A673 (cell line): Measurements from ENCODE around the gene ANKRD44. TPM values are rescaled to one million over a fixed set of nuclear protein-coding genes. Genes with fewer than 3 reads are reported as not detected.

Experiments used
- BruUV-seq: library from RNA; stranded (reverse); fragments of 400-500 nt; replicated peaks from 2 replicates; lab custom pipeline; 2021; lab: Mats Ljungman, UMichigan
- CTCF ChIA-PET: fragments of 300-600 bp; sonication (Branson Sonifier 250); formaldehyde crosslinking; loops from one replicate; lab custom pipeline; 2022; ENCODE audit warnings: antibody characterized with exemption; lab: Charles Lee
- POLR2A ChIA-PET: fragments of 300-600 bp; sonication (Branson Sonifier 250); formaldehyde crosslinking; loops from one replicate; lab custom pipeline; 2022; ENCODE audit warnings: antibody characterized with exemption; ENCODE audit not compliant: low non-redundant PET; lab: Charles Lee
- DNase-seq: peaks from one replicate; pipeline ENCODE4 v3.0.0-alpha.2; 2015; ENCODE audit warnings: low spot score
- H3K27ac ChIP-seq: fragments of 200-600 bp; sonication (generic); 2 replicates; pipeline ENCODE4 v1.5.1; 2016; ENCODE audit warnings: mixed run types, low read depth, mild to moderate bottlenecking, mixed read lengths, antibody characterized with exemption, low read length; ENCODE audit not compliant: poor library complexity, severe bottlenecking
- H3K27me3 ChIP-seq: fragments of 200-600 bp; sonication (generic); replicated peaks from 2 replicates; pipeline ENCODE4 v1.6.1; 2017; ENCODE audit warnings: mixed run types, low read depth, mild to moderate bottlenecking, mixed read lengths, antibody characterized with exemption, low read length; ENCODE audit not compliant: insufficient read depth, poor library complexity
- H3K36me3 ChIP-seq: fragments of 200-600 bp; sonication (generic); 2 replicates; pipeline ENCODE4 v1.6.1; 2016; ENCODE audit warnings: mixed run types, mild to moderate bottlenecking, mixed read lengths, antibody characterized with exemption, low read length; ENCODE audit not compliant: insufficient read depth, poor library complexity, severe bottlenecking
- H3K4me1 ChIP-seq: fragments of 200-600 bp; sonication (generic); 2 replicates; pipeline ENCODE4 v1.6.1; 2017; ENCODE audit warnings: mixed run types, mild to moderate bottlenecking, mixed read lengths, antibody characterized with exemption, low read length; ENCODE audit not compliant: insufficient read depth, poor library complexity, severe bottlenecking
- H3K4me3 ChIP-seq: fragments of 200-600 bp; sonication (generic); 2 replicates; pipeline ENCODE4 v1.5.1; 2016; ENCODE audit warnings: low read depth, mixed run types, mild to moderate bottlenecking, mixed read lengths, low read length; ENCODE audit not compliant: poor library complexity, severe bottlenecking
- H3K9me3 ChIP-seq: fragments of 200-600 bp; sonication (generic); 2 replicates; pipeline ENCODE4 v1.6.1; 2016; ENCODE audit warnings: mixed run types, low read depth, mild to moderate bottlenecking, mixed read lengths, antibody characterized with exemption, low read length; ENCODE audit not compliant: poor library complexity, severe bottlenecking
- EZH2 ChIP-seq: fragments of 200-600 bp; sonication (generic); IDR thresholded peaks from 2 replicates; pipeline ENCODE4 v1.6.1; 2017; ENCODE audit warnings: borderline replicate concordance, low read depth, mild to moderate bottlenecking, mixed read lengths, antibody characterized with exemption, low read length; ENCODE audit not compliant: poor library complexity, severe bottlenecking
- intact Hi-C: fragments of 100-400 bp; cut with micrococcal nuclease; formaldehyde crosslinking; loops from one replicate; pipeline ENCODE4 v1.10.0; 2022; ENCODE audit not compliant: unreplicated experiment
- total RNA-seq: library from RNA; stranded (reverse); gene quantifications from 2 replicates; pipeline ENCODE4 v1.2.3, GENCODE V29; 2021
- TF ChIP-seq, protein P1 (sequence below): fragments of 300-800, 200-600 bp; sonication (generic); conservative IDR thresholded peaks from 2 replicates; pipeline ENCODE4 v1.5.1; 2017; ENCODE audit warnings: low read depth, mild to moderate bottlenecking, antibody characterized with exemption, low read length, moderate library complexity, mixed read lengths

ANKRD44 gene
- total RNA-seq, 1 experiment from 2014 or later, result 17.0 TPM

DNA sequence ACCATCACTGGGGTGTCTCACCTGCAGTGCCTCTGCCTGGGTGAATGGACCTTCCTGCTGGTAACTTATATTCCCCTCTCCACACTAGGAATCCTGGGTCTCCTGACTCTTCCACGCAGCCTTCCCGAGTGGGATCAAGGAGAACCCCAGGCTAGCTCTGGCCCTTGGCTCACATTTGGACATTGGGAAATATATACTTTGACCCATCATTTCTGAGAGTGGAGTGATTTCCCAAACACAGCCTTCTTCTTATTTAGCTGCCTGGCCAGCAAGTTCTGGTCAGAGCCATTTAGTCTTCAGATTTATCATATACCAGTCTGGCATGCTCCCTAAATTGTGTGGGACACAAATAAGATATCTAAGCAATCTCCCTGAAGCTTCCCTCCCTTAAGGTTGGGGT is 237.3 kb downstream of the ANKRD44 start:
- ChIA-PET CTCF (no interaction called here), POLR2A (no interaction called here)
- Histone ChIP-seq H3K27ac (peak overlapping the region; percentile 98), H3K9me3 (no peaks in the 10 kb centered on the region), H3K4me3 (no peak overlapping the region), H3K4me1 (peaks cover 64% of the 10 kb centered on the region), H3K36me3 (peaks cover 8% of the 10 kb centered on the region), H3K27me3 (no peaks in the 10 kb centered on the region)
- BruUV-seq, result no TSS peak
- DNase-seq, result no peak
- intact Hi-C loops, result no loop called here
- TF ChIP-seq EZH2, result no peak
- TF ChIP-seq, protein P1, sequence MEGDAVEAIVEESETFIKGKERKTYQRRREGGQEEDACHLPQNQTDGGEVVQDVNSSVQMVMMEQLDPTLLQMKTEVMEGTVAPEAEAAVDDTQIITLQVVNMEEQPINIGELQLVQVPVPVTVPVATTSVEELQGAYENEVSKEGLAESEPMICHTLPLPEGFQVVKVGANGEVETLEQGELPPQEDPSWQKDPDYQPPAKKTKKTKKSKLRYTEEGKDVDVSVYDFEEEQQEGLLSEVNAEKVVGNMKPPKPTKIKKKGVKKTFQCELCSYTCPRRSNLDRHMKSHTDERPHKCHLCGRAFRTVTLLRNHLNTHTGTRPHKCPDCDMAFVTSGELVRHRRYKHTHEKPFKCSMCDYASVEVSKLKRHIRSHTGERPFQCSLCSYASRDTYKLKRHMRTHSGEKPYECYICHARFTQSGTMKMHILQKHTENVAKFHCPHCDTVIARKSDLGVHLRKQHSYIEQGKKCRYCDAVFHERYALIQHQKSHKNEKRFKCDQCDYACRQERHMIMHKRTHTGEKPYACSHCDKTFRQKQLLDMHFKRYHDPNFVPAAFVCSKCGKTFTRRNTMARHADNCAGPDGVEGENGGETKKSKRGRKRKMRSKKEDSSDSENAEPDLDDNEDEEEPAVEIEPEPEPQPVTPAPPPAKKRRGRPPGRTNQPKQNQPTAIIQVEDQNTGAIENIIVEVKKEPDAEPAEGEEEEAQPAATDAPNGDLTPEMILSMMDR, result no peak

DNA sequence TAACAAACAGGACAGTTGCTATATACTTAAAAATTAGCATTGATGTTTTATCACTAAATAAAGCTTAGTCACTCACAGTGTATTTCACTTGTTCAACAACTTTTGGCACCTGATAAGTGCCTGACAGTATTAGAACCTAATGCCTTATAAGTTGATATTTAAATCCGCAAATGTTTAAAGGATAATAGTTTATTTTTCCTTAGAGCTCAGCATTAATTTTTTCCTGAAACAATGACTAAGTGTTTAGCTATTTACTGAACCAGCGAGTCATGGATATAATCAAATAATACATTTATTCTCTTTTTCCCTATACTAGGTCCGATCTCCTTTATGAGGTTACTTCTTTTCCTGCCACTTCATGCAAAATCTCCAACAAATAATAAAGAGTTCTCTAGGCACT is 238.0 kb downstream of the ANKRD44 start:
- H3K36me3 ChIP-seq, result peaks cover 8% of the 10 kb centered on the region
- intact Hi-C loops, result no loop called here
- H3K27ac ChIP-seq, result peak overlapping the region; percentile 98
- peak; percentile 23 for DNase-seq
- no peaks in the 10 kb centered on the region for H3K9me3 ChIP-seq
- BruUV-seq, result no TSS peak
- CTCF ChIA-PET, result no interaction called here
- POLR2A ChIA-PET, result no interaction called here
- peaks cover 56% of the 10 kb centered on the region for H3K4me1 ChIP-seq
- no peak overlapping the region for H3K4me3 ChIP-seq
- no peaks in the 10 kb centered on the region for H3K27me3 ChIP-seq
- TF ChIP-seq EZH2, result no peak

DNA sequence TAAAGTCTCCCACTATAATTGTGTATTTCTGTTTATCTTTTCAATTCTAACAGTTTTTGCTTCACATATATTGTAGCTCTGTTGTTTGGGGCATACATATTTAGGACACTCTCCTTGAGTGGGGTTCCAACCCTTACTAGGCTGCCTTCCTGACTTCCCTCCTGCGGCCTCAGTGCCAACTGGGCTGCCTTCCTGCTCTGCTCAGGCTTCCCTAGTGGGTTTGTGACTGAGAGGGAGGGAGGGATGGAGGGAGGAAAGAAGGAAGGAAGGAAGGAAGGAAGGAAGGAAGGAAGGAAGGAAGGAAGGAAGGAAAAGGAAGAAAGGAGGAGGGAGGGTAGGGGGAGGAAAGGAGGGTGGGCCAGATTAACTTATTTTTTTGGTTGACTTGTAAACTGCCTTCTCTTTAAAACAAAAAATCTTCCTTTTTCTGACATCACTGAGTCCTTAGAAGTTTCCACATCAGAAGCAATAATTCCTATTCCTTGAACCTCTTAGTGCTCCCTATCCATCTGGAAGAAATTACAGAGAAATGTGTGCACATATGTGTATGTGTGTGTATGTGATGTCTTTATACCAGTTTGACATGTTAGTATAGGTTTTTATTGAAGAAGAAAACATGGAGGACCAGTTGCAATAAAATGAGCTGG is 238.7 kb downstream of the ANKRD44 start:
- no peaks in the 10 kb centered on the region for H3K9me3 ChIP-seq
- H3K4me3 ChIP-seq, result peak overlapping the region; percentile 4
- H3K27me3 ChIP-seq, result no peaks in the 10 kb centered on the region
- H3K36me3 ChIP-seq, result peaks cover 8% of the 10 kb centered on the region
- peak; percentile 96 for DNase-seq
- ChIA-PET CTCF (no interaction called here), POLR2A (interaction anchor here (0.6 to 0.9 kb wide), 3 partner anchors 10 to 109 kb away, joined by 5 to 20 read pairs (median 7); no protein-coding TSS in a partner anchor)
- no peak for TF ChIP-seq EZH2
- TF ChIP-seq, protein P1, result no peak
- peak overlapping the region; percentile 98 for H3K27ac ChIP-seq
- no TSS peak for BruUV-seq
- peaks cover 50% of the 10 kb centered on the region for H3K4me1 ChIP-seq
- intact Hi-C loops, result loop anchor here (1.0 to 2.0 kb wide), 2 partner anchors 59 to 146 kb away; partner anchors contain the start of gene PGAP1
